Panc1 (cell line): ENCODE results near the gene ATXN7. TPM values are rescaled to one million over a fixed set of nuclear protein-coding genes. Genes with fewer than 3 reads are reported as not detected.

ENCODE experiments used
- ATAC-seq: fragments of 200-7000 bp; cut with Tn5 transposase; 2 replicates; pipeline ENCODE4 v1.9.1; 2020; ENCODE audit warnings: mild to moderate bottlenecking, moderate library complexity
- BruUV-seq: library from RNA; stranded (reverse); fragments of 400-500 nt; replicated peaks from 2 replicates; lab custom pipeline; 2021; lab: Mats Ljungman, UMichigan
- CTCF ChIA-PET: fragments of 300-600 bp; sonication (Branson Sonifier 250); formaldehyde crosslinking; loops from one replicate; lab custom pipeline; 2022; ENCODE audit warnings: antibody characterized with exemption; lab: Charles Lee
- POLR2A ChIA-PET: fragments of 300-600 bp; sonication (Branson Sonifier 250); formaldehyde crosslinking; loops from one replicate; lab custom pipeline; 2022; ENCODE audit warnings: antibody characterized with exemption; lab: Charles Lee
- DNase-seq: peaks from one replicate; pipeline ENCODE4 v3.0.0-alpha.2; 2010; ENCODE audit warnings: low read depth, low spot score
- H3K27ac ChIP-seq: 2 replicates; pipeline ENCODE4 v1.5.1; 2011; ENCODE audit warnings: mild to moderate bottlenecking, low read length, inconsistent platforms
- H3K27me3 ChIP-seq: fragments of 200-500 bp; sonication (Bioruptor generic); 2 replicates; pipeline ENCODE4 v1.6.0; 2014; ENCODE audit warnings: low read length, inconsistent platforms; ENCODE audit not compliant: control insufficient read depth, insufficient read depth
- H3K36me3 ChIP-seq: fragments of 200-500 bp; sonication (Bioruptor generic); 2 replicates; pipeline ENCODE4 v1.5.1; 2014; ENCODE audit warnings: inconsistent platforms, mild to moderate bottlenecking, low read length, moderate library complexity; ENCODE audit not compliant: control insufficient read depth, insufficient read depth
- H3K4me1 ChIP-seq: 2 replicates; pipeline ENCODE4 v1.5.1; 2011; ENCODE audit warnings: inconsistent platforms, mild to moderate bottlenecking, low read length, moderate library complexity; ENCODE audit not compliant: control insufficient read depth, insufficient read depth
- H3K4me3 ChIP-seq, 2 experiments: 2 replicates each; pipeline ENCODE4 v1.5.1; 2011 to 2012; ENCODE audit warnings: low read depth in 2 of 2, low read length in 2 of 2, mild to moderate bottlenecking in 2 of 2, inconsistent platforms in 1 of 2, moderate library complexity in 1 of 2
- H3K9me3 ChIP-seq: fragments of 200-500 bp; sonication (Bioruptor generic); 2 replicates; pipeline ENCODE4 v1.5.1; 2014; ENCODE audit warnings: low read depth, mild to moderate bottlenecking, inconsistent platforms, low read length, moderate library complexity; ENCODE audit not compliant: control insufficient read depth, insufficient read depth
- CTCF ChIP-seq: fragments of 450-650 bp; IDR thresholded peaks from 2 replicates; pipeline ENCODE4 v1.5.1; 2017; ENCODE audit warnings: mild to moderate bottlenecking
- POLR2AphosphoS5 ChIP-seq: IDR thresholded peaks from 2 replicates; pipeline ENCODE4 v1.6.1; 2012; ENCODE audit warnings: mild to moderate bottlenecking, low read depth, low read length, moderate library complexity
- SIN3A ChIP-seq: IDR thresholded peaks from 2 replicates; pipeline ENCODE4 v1.6.1; 2012; ENCODE audit warnings: low read depth, mild to moderate bottlenecking, low read length, moderate library complexity, borderline replicate concordance; ENCODE audit not compliant: insufficient read depth
- TCF7L2 ChIP-seq: IDR thresholded peaks from 2 replicates; pipeline ENCODE4 v1.6.1; 2011; ENCODE audit warnings: mild to moderate bottlenecking, low read depth, low read length, inconsistent platforms
- in situ Hi-C: cut with HindIII; loops from 2 replicates; pipeline ENCODE4 v1.10.0; 2016; ENCODE audit warnings: low sequenced_read_pairs, low pct_unique_long_range_greater_than_20kb
- intact Hi-C: fragments of 100-400 bp; cut with micrococcal nuclease; formaldehyde crosslinking; loops from one replicate; pipeline ENCODE4 v1.10.0; 2022; ENCODE audit not compliant: unreplicated experiment
- total RNA-seq: library from RNA; stranded (reverse); gene quantifications from one replicate; pipeline ENCODE4 v1.2.1, GENCODE V29; 2021; ENCODE audit not compliant: unreplicated experiment
- TF ChIP-seq, protein P1 (sequence below), 2 experiments: IDR thresholded peaks; 2 replicates each; pipeline ENCODE4 v1.6.1; 2011 to 2012; ENCODE audit warnings: low read depth in 2 of 2, control low read depth in 1 of 2, low read length in 1 of 2, mild to moderate bottlenecking in 1 of 2, moderate library complexity in 1 of 2; ENCODE audit not compliant: insufficient read depth in 1 of 2

The ATXN7 gene
- total RNA-seq, 1 experiment from 2014 or later: 17.3 TPM

DNA sequence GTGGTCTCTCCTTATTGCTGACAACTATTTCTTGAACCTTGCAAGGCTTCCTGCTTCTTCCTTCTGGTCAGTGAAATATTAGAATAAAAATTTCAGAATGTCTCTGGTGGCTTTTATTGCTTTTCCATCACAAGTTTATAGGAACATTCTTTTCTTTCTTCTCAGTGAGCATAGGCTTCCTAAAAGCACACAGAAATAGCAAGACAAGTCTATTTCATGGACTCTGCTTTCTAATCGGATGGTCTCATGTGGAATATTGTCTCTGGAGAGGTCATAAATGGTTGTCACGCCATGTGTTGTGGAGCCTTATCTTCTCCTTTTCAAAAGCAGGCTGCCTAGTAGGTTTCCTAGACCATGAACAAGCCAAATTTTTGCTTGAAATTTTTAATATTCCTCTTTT, 169.4 kb downstream of the ATXN7 start:
- ATAC-seq (no peak), DNase-seq (no peak)
- in situ Hi-C loops: no loop called here
- Histone ChIP-seq H3K9me3 (no peaks in the 10 kb centered on the region), H3K27me3 (no peaks in the 10 kb centered on the region), H3K4me3 (no peak overlapping the region), H3K36me3 (no peaks in the 10 kb centered on the region), H3K4me1 (no peaks in the 10 kb centered on the region), H3K27ac (no peak overlapping the region)
- TF ChIP-seq TCF7L2 (no peak), CTCF (no peak), SIN3A (no peak), POLR2AphosphoS5 (no peak)
- TF ChIP-seq, protein P1, sequence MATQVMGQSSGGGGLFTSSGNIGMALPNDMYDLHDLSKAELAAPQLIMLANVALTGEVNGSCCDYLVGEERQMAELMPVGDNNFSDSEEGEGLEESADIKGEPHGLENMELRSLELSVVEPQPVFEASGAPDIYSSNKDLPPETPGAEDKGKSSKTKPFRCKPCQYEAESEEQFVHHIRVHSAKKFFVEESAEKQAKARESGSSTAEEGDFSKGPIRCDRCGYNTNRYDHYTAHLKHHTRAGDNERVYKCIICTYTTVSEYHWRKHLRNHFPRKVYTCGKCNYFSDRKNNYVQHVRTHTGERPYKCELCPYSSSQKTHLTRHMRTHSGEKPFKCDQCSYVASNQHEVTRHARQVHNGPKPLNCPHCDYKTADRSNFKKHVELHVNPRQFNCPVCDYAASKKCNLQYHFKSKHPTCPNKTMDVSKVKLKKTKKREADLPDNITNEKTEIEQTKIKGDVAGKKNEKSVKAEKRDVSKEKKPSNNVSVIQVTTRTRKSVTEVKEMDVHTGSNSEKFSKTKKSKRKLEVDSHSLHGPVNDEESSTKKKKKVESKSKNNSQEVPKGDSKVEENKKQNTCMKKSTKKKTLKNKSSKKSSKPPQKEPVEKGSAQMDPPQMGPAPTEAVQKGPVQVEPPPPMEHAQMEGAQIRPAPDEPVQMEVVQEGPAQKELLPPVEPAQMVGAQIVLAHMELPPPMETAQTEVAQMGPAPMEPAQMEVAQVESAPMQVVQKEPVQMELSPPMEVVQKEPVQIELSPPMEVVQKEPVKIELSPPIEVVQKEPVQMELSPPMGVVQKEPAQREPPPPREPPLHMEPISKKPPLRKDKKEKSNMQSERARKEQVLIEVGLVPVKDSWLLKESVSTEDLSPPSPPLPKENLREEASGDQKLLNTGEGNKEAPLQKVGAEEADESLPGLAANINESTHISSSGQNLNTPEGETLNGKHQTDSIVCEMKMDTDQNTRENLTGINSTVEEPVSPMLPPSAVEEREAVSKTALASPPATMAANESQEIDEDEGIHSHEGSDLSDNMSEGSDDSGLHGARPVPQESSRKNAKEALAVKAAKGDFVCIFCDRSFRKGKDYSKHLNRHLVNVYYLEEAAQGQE (IDR thresholded peaks at IDR 0.05; ENCODE audit: insufficient read depth in 1 of 2, low read depth in 2 of 2, low read length in 1 of 2): no peak
- intact Hi-C loops: no loop called here
- BruUV-seq: no TSS peak
- POLR2A ChIA-PET: no interaction called here
- CTCF ChIA-PET: no interaction called here

DNA sequence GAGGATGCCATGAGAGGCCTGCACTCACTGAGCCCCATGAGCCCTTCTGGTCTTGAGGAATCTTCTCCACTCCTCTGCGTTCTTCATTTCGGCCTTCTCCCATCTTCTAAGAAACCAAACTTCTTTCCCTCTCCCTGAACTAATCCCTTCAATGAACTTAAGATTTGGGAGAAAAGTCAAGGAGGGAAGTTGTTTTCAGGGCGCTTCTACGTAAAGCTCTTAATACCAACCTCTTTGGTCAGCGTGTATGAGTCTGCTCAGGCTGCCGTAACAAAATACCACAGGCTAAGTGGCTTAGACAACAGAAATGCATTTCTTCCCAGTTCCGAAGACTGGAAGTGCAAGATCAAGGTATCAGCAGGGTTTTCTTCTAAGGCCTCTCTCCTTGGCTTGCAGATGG, 173.4 kb downstream of the ATXN7 start:
- Histone ChIP-seq H3K27me3 (no peaks in the 10 kb centered on the region), H3K27ac (no peak overlapping the region), H3K4me3 (no peak overlapping the region), H3K9me3 (no peaks in the 10 kb centered on the region), H3K36me3 (no peaks in the 10 kb centered on the region), H3K4me1 (no peaks in the 10 kb centered on the region)
- DNase-seq: no peak
- no peak for ATAC-seq
- in situ Hi-C loops: no loop called here
- intact Hi-C loops: no loop called here
- no peak for TF ChIP-seq SIN3A
- TF ChIP-seq, protein P1 (IDR thresholded peaks at IDR 0.05; ENCODE audit: insufficient read depth in 1 of 2, low read depth in 2 of 2, low read length in 1 of 2): no peak
- no peak for TF ChIP-seq CTCF
- TF ChIP-seq TCF7L2: no peak
- no peak for TF ChIP-seq POLR2AphosphoS5
- ChIA-PET POLR2A (no interaction called here), CTCF (no interaction called here)
- BruUV-seq: no TSS peak
